ENCODE measurements around the gene PDRG1. TPM values are rescaled to one million over a fixed set of nuclear protein-coding genes. Genes with fewer than 3 reads are reported as not detected.

PDRG1 gene
- total RNA-seq, 1 donor from 2014 or later, result 11.0 TPM

DNA sequence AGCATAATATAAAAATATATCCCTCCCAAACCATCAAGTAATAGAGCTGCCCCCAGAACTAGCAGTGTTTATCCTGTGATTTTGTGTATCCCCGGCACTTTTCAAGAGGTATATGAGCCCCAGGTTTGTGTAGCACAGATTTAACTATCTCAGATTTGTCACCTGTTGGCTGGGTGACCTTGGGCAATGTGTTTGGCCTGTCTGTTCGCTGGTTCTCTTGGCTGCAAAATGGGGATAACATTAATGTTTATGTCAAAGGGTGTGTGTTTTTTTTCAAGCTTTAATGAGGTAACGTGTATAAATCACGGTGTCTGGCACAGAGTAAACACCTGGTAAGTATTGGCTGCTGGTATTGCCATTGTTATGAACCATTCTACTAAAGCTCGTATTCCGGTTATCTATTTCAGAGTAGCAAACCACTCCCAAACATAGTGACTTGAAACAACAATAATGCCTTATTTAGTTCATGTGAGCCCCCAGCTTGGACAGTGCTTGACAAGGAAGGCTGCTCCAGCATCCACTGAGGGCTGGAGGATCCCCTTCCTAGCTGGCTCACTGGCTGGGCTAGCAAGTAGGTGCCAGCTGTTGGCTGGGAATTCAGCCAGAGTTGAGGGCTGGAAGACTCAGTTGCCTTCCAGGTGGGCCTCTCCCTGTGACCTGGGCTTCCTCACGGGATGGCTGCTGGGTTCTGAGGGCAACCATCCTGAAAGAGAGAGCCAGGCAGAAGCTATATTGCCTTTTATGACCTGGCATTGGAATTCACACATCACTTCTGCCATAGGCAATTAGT lies 36.2 kb downstream of the PDRG1 start:
- intact Hi-C loops (cut with DNase I), result no loop called here
- no peak for ATAC-seq
- DNase-seq (ENCODE audit: missing footprints), result no peak

DNA sequence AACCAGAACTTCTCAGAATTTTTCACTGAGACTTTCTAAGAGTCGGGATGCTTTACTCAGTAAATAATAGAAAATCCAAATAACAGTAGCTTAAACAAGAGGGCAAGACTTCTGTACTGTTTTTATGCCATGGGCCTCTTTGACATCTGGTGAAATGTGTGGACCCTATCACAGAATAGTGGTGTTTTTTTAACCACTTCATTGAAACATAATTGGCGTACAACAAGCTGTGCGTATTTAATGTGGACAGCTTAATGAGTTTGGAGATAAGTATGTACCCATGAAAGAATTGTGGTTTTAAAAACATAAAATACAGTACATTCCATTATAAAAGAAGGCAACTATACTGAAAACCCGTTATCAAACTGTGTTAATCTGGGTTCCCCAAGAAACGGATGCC lies 37.7 kb downstream of the PDRG1 start:
- no peak for DNase-seq (ENCODE audit: missing footprints)
- intact Hi-C loops (cut with DNase I), result no loop called here
- no peak for ATAC-seq

DNA sequence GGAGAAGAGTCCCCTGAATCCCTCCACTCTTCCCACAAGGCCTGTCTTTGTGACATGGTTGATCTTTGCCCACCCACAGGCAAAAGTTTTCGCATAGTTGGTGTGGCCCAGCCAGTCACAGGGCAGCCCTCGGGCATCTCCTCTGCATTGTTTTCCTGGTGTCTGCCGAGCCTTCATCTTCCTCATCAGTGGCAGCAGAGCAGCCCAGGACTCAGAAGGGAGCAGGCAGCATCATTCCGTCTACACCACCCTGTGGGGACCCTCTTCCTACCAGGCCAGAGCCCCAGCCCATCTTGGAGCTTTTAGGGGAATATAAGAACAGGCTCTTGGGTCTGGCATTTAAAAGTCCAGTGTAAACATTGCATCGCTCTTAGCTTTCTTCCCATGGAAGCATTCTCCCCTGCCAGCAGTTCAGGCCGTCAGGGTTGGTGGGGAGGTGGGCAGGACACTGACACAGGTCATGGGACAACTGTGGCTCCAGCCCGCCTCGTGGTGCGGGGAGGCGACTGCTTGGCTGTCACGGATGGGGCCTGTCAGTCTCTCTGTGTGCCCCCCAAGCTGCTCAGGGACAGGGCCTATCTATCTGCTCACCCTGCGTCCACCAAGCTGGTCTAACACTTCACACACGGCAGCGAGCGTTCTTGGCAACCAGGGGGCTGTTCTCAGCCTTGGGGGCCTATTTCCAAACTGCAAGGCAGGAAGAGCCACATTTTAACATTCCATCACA lies 38.3 kb downstream of the PDRG1 start:
- intact Hi-C loops (cut with DNase I), result no loop called here

DNA sequence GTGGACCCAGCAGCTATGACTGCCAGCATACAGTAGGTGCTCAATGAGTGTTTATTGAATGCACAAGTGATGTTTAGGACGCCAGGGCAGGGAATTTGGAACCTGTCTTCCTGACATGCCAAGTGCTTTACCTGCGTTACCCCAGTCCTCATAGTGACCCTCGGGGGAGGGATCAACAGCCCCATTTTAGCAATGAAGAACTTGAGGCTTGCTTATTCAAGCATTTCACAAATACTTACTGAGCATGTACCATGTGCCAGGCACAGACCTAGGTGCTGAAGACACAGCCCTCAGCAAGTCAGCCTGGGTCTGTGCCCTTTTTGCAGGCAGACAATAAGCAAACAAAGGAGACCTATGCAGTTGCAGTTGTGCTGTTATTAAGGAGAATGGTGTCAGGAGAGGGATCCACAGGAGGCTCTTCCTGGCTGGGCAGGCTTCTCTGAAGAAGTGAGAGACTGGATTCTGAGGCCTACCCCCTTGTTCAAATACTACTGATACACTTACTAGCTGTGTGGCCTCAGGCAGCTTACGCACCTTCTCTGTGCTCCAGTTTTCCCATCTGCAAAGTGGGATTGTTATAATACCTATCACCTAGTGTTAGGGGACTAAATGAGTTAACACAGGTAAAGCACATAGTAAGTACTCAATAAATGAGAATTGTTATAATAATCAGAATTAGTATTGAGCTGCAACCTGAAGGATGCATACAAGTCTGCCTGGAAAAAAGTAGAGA lies 41.6 kb downstream of the PDRG1 start:
- no peak for ATAC-seq
- no peak for DNase-seq (ENCODE audit: missing footprints)
- intact Hi-C loops (cut with DNase I), result no loop called here

More for the DNA sequence above, 38.3 kb downstream of the PDRG1 start:
- DNase-seq (ENCODE audit: missing footprints), result no peak
- no peak for ATAC-seq

DNA sequence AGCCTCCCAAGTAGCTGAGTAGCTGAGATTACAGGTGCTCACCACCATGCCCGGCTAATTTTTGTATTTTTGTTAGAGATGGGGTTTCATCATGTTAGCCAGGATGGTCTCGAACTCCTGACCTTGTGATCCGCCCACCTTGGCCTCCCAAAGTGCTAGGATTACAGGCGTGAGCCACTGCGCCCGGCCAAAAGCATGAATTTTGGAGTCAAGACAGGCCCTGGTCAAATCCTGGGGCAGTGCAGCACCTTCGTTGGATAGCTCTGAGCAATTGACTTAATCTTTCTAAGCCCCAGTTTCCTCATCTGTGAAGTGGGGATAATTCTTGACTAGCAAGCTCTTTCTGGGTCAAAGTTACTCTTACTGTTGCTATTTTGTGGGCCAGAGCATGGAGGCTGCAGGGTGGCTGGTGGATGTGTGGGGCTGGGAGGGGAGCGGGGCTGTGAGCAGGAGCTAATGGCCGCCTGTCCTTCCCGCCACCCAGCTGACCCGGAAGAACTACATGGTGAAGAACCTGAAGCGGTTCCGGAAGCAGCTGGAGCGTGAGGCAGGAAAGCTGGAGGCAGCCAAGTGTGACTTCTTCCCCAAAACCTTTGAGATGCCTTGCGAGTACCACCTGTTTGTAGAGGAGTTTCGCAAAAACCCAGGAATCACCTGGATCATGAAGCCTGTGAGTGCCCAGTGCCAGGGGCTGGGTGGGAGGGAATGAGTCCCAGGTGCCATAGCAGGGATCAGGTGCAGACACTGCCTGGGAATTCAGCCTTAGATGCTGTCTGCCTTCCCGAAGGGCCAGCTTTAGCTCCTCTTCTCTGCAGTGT lies 42.4 kb downstream of the PDRG1 start:
- intact Hi-C loops (cut with DNase I), result no loop called here
- no peak for DNase-seq (ENCODE audit: missing footprints)
- no peak for ATAC-seq

DNA sequence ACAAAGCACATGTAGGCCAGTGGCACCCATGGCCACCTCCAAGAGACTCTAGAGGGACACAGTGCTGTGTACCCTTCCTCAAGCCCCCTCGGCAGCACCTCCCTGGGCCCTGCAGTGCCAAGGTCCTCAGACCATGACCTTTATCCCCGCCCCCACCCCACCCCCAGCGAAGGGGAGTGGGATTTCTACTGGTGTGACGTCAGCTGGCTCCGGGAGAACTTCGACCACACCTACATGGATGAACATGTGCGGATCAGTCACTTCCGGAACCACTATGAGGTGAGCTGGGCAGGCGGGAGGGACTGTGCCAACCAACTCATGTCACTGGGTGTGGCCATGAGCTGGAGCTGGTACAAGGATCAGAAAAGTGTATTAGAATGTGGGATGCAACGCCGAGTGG lies 43.4 kb downstream of the PDRG1 start:
- intact Hi-C loops (cut with DNase I), result no loop called here
- DNase-seq (ENCODE audit: missing footprints) (no peak), ATAC-seq (no peak)

- intact Hi-C loops (cut with DNase I), result no loop called here
- DNase-seq (ENCODE audit: missing footprints) (no peak), ATAC-seq (no peak)
Measured at GRCh38 chr20:31908016-31908415, 43.8 kb downstream of the PDRG1 start.

GRCh38 chr20:31907046-31907445 lies 44.8 kb downstream of the PDRG1 start:
- no peak for DNase-seq (ENCODE audit: missing footprints)
- no peak for ATAC-seq
- intact Hi-C loops (cut with DNase I), result no loop called here

GRCh38 chr20:31906001-31906400 lies 45.8 kb downstream of the PDRG1 start:
- ATAC-seq, result no peak
- intact Hi-C loops (cut with DNase I), result no loop called here
- DNase-seq (ENCODE audit: missing footprints), result no peak

GRCh38 chr20:31903627-31904386 lies 48.0 kb downstream of the PDRG1 start:
- intact Hi-C loops (cut with DNase I), result no loop called here
- no peak for ATAC-seq
- no peak for DNase-seq (ENCODE audit: missing footprints)

GRCh38 chr20:31901615-31902014 lies 50.2 kb downstream of the PDRG1 start:
- no peak for ATAC-seq
- no peak for DNase-seq (ENCODE audit: missing footprints)
- intact Hi-C loops (cut with DNase I), result no loop called here

DNA sequence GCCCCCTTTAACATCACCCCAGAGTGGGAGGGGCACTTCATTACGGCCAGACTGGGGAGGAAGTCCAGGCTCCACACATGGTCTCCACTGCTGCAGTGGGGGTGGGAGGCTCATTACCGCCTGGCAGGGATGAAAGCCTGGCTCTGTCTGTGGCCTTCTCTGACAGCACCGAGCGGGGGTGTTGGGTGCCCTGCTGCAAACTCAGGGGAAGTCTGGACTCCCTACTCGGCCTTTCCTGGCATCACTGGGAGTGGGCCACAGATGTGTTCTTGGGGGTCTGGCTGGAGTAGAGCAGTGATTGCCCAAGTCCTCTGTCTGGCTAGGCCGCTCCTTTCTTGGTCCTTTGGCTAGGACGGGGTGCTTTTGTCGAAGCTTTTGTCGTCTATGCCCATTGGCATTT lies 54.3 kb downstream of the PDRG1 start:
- intact Hi-C loops (cut with DNase I), result no loop called here
- DNase-seq (ENCODE audit: missing footprints), result no peak
- no peak for ATAC-seq

DNA sequence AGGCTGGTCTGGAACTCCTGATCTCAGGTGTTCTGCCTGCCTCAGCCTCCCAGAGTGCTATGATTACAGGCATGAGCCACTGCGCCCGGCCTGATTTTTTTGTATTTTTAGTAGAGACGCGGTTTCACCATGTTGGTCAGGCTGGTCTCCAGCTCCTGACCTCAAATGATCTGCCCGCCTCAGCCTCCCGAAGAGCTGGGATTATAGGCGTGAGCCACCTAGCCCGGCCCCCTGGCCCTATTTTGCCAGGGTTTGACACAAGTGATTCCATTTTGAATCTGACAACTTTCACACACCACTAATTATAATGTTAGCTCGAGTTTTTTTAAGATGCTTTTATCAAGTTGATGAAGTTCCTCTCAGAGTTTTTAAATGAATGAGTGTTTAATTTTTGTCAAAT lies 55.8 kb downstream of the PDRG1 start:
- ATAC-seq, result no peak

DNA sequence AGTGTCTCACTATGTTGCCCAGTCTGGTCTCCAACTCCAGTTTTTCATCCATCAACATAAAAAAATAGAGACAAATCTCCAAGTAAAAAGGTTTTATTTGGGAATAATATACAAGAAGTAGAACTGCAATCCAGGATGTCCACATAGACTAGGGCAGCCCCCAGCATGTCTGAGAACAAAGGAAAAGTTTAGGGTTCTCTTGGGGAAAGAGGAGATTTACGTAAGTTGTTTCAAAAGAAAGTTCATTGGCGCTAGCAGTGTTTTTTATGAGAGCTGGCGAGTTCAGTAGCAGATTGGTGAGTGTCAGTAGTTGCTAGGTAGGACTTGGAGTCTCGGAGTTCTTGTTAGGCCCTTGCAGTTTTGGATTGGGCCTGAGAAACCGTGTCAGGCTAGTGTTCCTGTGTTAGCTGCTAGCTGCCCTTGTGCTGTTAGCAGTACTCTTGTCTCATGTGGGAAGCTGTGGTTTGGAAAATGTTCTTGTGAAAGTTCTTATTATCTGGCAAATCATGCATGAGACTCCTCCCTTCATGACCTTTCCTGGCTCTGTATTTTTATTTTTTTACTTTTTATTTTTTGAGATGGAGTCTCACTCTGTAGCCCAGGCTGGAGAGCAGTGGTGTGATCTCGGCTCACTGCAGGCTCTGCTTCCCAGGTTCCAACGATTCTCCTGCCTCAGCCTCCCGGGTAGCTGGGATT lies 56.7 kb downstream of the PDRG1 start:
- ATAC-seq (peak; percentile 97), DNase-seq (ENCODE audit: missing footprints) (no peak)
- intact Hi-C loops (cut with DNase I), result no loop called here

More for the DNA sequence above, 55.8 kb downstream of the PDRG1 start:
- intact Hi-C loops (cut with DNase I), result no loop called here
- DNase-seq (ENCODE audit: missing footprints), result no peak

Data from Right ventricle myocardium inferior (tissue), 1 donor.